ENCODE data around the gene NPAS3.

The NPAS3 gene

DNA sequence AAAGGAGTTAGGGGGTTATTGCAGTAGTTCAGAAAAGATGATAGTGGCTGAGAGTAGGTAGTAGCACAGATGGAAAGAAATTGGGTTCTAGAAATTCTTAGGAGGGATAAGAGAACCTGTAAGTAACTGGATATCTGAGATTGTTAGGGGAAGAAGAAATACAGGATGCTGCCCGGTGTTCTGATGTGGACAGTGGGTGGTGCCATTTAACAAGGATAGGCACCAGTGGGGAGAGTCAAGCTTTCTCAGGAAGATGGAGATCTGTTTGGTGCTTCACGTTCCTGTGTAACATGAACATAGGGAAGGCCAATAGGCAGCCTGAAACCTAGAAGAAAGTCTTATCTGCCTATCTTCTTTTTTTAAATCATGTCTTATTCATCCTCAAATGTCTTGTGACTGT, 245.9 kb downstream of the NPAS3 start:
- no peak overlapping the region for H3K4me3 ChIP-seq (replicated peaks; ENCODE audit: insufficient read depth, low read length)
- no peak for TF ChIP-seq POLR2AphosphoS5 (IDR thresholded peaks at IDR 0.05; ENCODE audit: low read depth)
- TF ChIP-seq SPI1 (IDR thresholded peaks at IDR 0.05; ENCODE audit: borderline replicate concordance, low read depth), result no peak
- TF ChIP-seq, protein P1, sequence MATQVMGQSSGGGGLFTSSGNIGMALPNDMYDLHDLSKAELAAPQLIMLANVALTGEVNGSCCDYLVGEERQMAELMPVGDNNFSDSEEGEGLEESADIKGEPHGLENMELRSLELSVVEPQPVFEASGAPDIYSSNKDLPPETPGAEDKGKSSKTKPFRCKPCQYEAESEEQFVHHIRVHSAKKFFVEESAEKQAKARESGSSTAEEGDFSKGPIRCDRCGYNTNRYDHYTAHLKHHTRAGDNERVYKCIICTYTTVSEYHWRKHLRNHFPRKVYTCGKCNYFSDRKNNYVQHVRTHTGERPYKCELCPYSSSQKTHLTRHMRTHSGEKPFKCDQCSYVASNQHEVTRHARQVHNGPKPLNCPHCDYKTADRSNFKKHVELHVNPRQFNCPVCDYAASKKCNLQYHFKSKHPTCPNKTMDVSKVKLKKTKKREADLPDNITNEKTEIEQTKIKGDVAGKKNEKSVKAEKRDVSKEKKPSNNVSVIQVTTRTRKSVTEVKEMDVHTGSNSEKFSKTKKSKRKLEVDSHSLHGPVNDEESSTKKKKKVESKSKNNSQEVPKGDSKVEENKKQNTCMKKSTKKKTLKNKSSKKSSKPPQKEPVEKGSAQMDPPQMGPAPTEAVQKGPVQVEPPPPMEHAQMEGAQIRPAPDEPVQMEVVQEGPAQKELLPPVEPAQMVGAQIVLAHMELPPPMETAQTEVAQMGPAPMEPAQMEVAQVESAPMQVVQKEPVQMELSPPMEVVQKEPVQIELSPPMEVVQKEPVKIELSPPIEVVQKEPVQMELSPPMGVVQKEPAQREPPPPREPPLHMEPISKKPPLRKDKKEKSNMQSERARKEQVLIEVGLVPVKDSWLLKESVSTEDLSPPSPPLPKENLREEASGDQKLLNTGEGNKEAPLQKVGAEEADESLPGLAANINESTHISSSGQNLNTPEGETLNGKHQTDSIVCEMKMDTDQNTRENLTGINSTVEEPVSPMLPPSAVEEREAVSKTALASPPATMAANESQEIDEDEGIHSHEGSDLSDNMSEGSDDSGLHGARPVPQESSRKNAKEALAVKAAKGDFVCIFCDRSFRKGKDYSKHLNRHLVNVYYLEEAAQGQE (IDR thresholded peaks at IDR 0.05; ENCODE audit: insufficient replicate concordance, low read depth), result no peak
- TF ChIP-seq GABPA (IDR thresholded peaks at IDR 0.05; ENCODE audit: low read depth), result no peak
- TF ChIP-seq, protein P2, sequence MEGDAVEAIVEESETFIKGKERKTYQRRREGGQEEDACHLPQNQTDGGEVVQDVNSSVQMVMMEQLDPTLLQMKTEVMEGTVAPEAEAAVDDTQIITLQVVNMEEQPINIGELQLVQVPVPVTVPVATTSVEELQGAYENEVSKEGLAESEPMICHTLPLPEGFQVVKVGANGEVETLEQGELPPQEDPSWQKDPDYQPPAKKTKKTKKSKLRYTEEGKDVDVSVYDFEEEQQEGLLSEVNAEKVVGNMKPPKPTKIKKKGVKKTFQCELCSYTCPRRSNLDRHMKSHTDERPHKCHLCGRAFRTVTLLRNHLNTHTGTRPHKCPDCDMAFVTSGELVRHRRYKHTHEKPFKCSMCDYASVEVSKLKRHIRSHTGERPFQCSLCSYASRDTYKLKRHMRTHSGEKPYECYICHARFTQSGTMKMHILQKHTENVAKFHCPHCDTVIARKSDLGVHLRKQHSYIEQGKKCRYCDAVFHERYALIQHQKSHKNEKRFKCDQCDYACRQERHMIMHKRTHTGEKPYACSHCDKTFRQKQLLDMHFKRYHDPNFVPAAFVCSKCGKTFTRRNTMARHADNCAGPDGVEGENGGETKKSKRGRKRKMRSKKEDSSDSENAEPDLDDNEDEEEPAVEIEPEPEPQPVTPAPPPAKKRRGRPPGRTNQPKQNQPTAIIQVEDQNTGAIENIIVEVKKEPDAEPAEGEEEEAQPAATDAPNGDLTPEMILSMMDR (IDR thresholded peaks at IDR 0.05; ENCODE audit: insufficient read depth, low read length), result no peak
- no peak overlapping the region for H3K27ac ChIP-seq (replicated peaks)
- no peaks in the 10 kb centered on the region for H3K27me3 ChIP-seq (ENCODE audit: insufficient read depth, poor library complexity, severe bottlenecking)
- no peak for DNase-seq (ENCODE audit: low read depth in 1 of 2, low spot score in 1 of 2)

DNA sequence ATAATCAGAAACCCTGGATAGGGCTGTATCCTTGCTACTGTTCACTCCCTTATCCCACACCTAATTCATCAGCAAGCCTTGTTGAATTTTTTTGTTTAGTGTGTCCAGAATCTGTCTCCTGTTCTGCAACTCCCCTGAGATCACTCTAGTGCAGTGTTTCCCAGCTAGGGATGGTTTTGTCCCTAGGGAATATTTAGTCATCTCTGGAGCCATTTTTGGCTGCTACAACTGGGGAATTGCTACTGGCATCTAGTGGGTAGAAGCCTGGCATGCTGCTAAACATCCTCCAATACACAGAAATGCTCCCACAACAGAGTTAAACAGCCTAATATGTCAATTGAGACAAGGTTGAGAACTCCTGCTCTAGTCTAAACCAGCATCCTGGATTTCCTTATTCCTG, 248.0 kb downstream of the NPAS3 start:
- DNase-seq (ENCODE audit: low read depth in 1 of 2, low spot score in 1 of 2), result no peak
- TF ChIP-seq, protein P1 (IDR thresholded peaks at IDR 0.05; ENCODE audit: insufficient replicate concordance, low read depth), result no peak
- TF ChIP-seq SPI1 (IDR thresholded peaks at IDR 0.05; ENCODE audit: borderline replicate concordance, low read depth) (no peak), POLR2AphosphoS5 (IDR thresholded peaks at IDR 0.05; ENCODE audit: low read depth) (no peak), GABPA (IDR thresholded peaks at IDR 0.05; ENCODE audit: low read depth) (no peak)
- TF ChIP-seq, protein P2 (IDR thresholded peaks at IDR 0.05; ENCODE audit: insufficient read depth, low read length), result no peak
- no peak overlapping the region for H3K27ac ChIP-seq (replicated peaks)

DNA sequence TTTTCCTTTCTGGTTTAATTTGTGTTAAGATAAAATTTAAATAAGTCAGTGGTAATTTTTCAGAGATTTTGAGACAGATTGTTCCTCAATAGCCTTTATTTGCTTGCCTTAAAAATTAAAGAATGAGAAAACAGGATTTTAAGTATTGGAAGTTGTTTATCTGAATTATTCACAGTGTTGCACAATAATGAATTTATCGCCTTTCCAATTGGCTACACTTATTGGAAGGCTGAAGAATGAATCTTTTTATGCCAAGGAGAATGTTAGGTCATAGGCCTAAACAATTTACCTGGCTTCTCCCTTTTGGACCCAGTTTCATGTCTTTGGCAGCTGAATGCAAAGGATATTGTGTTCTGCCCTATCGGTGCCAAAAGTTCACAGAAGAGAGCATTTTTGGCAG, 250.2 kb downstream of the NPAS3 start:
- TF ChIP-seq, protein P1 (IDR thresholded peaks at IDR 0.05; ENCODE audit: insufficient replicate concordance, low read depth), result no peak
- TF ChIP-seq SPI1 (IDR thresholded peaks at IDR 0.05; ENCODE audit: borderline replicate concordance, low read depth) (no peak), POLR2AphosphoS5 (IDR thresholded peaks at IDR 0.05; ENCODE audit: low read depth) (no peak), GABPA (IDR thresholded peaks at IDR 0.05; ENCODE audit: low read depth) (no peak)
- TF ChIP-seq, protein P2 (IDR thresholded peaks at IDR 0.05; ENCODE audit: insufficient read depth, low read length), result no peak
- H3K27me3 ChIP-seq (ENCODE audit: insufficient read depth, poor library complexity, severe bottlenecking), result peaks cover 2% of the 10 kb centered on the region
- DNase-seq (ENCODE audit: low read depth in 1 of 2, low spot score in 1 of 2), result no peak

More for the DNA sequence above, 248.0 kb downstream of the NPAS3 start:
- Histone ChIP-seq H3K27me3 (ENCODE audit: insufficient read depth, poor library complexity, severe bottlenecking) (peaks cover 2% of the 10 kb centered on the region), H3K4me3 (replicated peaks; ENCODE audit: insufficient read depth, low read length) (no peak overlapping the region)

More for the DNA sequence above, 250.2 kb downstream of the NPAS3 start:
- Histone ChIP-seq H3K4me3 (replicated peaks; ENCODE audit: insufficient read depth, low read length) (no peak overlapping the region), H3K27ac (replicated peaks) (no peak overlapping the region)

Data from HL-60 (cell line).